ENCODE results near the gene CEP89.
"Not testable (repeated sequence)": the region's sequence is repeated elsewhere in the genome, so short reads cannot be mapped to it uniquely, and the experiment has no call there.

The CEP89 gene

DNA sequence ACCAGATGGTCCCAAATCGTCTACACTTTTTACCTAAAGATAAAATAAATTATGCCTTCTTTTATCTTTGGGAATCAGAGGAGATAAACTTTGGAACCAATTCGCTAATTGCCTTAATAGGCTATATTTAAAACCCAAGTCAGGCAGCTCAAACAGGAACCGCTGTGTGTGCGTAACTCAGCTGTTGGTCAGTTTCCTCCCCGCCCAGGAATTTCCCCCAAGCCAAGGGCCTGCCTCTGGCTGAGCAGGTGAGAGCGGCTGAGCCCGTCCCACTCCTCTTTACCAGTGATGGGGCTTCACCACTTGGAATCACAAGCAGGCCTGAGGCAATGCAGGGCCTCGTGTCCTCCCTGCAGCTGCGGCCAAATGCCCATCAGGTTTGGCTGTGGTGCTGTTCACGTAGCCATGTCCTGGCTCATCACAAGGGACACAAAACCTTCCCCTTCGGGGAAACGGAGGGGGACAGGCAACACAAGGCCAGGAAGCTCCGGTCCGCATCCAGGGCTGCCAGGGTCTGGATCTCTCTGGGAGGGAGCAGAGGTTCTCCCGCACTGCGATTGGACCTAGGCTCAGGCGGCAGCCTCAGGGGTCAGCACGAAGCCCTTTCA is 101.7 kb downstream of the CEP89 start:
- DNase-seq = no peak

GRCh38 chr19:32869369-32869965 is 102.3 kb downstream of the CEP89 start, which contains the start of gene SLC7A9:
Gene SLC7A9 (minus strand): TSS chr19:32869767. CDS start chr19:32868534, 1,233 bp downstream.
- no peak for DNase-seq

DNA sequence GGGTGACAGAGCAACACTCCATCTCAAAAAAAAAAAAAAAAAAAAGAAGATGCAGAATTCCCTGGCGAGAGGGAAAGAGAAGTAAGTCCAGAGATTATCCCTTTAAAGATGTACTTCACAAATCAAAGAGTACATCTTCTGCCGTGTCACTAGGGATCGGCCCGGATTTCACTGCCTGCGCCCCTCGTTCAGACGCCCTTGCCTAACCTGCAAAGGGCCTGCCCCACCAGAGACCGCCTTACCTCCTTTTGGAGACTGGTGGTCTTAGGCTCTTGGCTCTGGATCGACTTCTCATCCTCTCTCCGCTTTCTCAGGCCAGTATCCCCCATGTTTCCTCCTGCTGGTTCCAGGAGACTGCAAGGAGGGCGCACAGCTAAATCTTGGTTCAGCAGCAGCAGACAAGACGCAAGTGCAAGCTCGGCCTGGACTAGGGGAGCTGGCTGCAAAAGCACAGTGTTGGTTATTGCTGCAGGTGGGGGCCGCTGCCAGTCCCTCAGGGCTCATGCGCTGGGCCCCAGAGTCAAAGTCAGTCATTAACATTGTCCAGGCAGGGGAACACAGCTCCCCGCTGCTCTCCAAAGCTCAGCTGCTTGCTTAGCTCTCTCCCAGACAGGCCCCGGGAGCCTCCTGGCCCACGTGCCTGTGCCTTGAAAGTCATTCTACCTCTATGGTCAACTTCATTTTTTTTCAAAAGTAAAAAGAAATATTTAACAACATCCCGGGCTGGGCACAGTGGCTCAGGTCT is 103.4 kb downstream of the CEP89 start:
- no peak for DNase-seq

DNA sequence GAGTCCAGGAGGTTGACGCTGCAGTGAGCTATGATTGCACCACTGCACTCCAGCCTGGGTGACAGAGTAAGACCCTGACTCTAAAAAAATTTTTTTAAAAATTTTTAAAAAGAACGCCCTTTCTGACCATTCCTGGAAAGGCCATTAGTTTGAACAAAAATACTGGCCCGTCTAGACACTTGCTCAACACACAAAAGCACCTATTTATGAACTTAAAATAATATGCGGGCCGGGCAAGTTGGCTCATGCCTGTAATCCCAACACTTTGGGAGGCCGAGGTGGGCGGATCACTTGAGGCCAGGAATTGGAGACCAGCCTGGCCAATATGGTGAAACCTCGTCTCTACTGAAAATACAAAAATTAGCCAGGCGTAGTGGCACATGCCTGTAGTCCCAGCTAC is 104.3 kb downstream of the CEP89 start:
- DNase-seq = not testable (repeated sequence)

DNA sequence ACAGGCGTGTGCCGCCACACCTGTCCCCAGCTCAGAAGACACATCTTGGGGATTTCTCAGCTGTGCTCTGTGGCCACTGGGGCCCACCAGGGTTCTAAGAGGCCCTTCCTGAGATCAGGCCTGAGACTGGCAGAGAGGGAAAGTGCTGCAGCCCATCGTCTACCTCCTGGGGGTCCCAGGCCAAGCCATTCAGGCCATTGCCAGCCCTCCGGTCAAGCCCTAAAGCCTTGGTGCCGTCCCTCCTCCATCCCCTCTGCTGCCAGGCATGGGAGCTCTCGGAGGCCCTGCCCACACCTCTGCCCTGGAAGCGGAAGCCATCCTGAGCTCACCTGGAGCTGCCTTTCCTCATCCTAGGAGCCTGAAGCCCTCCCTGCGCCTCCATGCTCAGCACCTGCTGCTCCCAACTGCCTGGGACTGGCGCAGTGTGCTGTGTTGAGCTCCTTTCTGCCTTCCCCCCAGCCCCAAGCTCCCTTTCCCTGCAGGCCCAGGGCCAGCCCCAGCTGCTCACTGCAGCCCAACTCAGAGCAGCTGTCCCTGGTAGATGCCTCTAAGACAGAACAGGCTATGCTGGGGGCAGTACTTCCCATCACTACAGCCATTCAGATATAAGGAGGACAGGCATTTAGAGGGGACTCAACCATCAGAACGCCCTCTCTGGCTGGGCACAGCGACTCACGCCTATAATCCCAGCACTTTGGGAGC is 105.0 kb downstream of the CEP89 start:
- DNase-seq = no peak

- DNase-seq = no peak
Observed at GRCh38 chr19:32866061-32866460, 105.7 kb downstream of the CEP89 start.

- no peak for DNase-seq
Observed at GRCh38 chr19:32865326-32865725, 106.4 kb downstream of the CEP89 start.

GRCh38 chr19:32864318-32865007 is 107.3 kb downstream of the CEP89 start:
- no peak for DNase-seq

- no peak for DNase-seq
Observed at GRCh38 chr19:32863841-32864240, 107.9 kb downstream of the CEP89 start.

- no peak for DNase-seq
Observed at GRCh38 chr19:32863301-32863700, 108.5 kb downstream of the CEP89 start.

GRCh38 chr19:32862741-32863140 is 109.0 kb downstream of the CEP89 start:
- DNase-seq = no peak

DNA sequence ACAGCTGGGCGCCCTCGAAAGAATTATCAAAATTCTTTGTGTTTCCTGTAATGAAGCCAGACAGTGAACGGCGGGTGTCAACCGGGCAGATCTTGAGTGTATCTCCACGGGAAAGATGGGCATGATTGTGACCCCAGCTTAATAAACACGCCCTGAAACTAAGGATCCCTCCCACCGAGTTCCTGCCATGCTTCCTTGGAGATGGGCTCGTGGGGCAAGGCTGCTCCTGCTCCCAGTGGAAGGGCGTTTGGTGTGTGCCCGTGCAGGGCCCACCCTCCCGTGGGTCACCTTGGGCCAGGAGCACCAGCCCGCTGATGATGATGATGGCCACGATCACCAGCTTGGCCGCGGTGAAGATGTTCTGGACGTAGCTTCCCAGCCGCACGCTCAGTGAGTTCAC is 109.6 kb downstream of the CEP89 start:
- no peak for DNase-seq

GRCh38 chr19:32861596-32861995 is 110.2 kb downstream of the CEP89 start:
- no peak for DNase-seq

GRCh38 chr19:32859591-32859990 is 112.2 kb downstream of the CEP89 start:
- no peak for DNase-seq

DNA sequence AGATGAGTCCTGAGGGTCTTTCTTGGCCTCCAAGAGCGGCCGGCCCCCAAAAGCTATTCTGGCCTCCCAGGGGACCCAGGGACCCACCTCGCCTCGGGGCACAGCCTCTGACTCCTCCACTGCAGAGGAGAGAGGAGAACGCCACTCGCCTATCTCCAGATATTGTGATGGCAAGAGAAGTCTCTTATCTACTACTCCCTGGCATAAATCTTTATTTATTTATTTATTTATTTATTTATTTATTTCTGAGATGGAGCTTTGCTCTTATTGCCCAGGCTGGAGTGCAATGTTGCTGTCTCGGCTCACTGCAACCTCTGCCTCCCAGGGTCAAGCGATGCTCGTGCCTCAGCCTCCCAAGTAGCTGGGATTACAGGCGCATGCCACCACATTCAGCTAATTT is 113.2 kb downstream of the CEP89 start:
- DNase-seq = no peak

DNA sequence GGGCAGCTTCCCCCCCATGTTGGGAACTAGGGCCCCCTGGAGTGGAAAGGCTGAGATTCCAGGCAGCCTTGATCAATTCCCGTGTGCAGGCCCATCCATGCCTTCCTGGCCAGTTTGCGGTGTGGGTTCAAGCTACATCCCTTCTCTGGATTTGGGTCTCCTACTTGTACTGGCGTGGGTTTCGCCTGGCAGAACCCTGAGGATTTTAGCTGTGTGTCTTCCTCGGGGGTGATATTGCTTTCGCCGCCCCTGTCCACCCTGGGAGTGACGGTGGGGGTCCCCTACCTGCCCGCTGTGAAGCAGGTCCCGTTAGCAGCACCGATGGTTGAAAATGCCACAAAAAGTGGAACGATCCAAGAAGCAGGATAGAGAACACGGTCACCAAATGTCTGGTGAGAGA is 113.6 kb downstream of the CEP89 start:
- DNase-seq = no peak

- DNase-seq = no peak
Observed at GRCh38 chr19:32857584-32857983, 114.2 kb downstream of the CEP89 start.

GRCh38 chr19:32856818-32857217 is 114.9 kb downstream of the CEP89 start:
- DNase-seq = not testable (repeated sequence)

DNA sequence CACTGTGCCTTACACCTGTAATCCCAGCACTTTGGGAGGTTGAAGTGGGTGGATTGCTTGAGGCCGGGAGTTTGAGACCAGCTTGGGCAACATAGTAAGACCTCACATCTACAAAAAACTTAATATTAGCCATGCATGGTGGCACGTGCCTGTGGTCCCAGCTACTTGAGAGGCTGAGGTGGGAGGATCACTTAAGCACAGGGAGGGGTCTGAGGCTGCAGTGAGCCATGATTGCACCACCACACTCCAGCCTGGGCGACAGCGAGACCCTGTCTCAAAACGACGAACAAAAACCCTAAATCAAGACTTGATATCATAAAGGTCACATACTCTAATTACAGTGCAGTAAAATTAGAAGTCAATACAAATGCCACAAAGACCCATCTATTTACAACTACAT is 119.5 kb downstream of the CEP89 start:
- DNase-seq = no peak

DNA sequence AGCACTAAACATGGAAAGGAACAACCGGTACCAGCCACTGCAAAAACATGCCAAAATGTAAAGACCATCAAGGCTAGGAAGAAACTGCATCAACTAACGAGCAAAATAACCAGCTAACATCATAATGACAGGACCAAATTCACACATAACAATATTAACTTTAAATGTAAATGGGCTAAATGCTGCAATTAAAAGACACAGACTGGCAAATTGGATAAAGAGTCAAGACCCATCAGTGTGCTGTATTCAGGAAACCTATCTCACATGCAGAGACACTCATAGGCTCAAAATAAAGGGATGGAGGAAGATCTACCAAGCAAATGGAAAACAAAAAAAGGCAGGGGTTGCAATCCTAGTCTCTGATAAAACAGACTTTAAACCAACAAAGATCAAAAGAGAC is 123.7 kb downstream of the CEP89 start:
- DNase-seq = not testable (repeated sequence)

DNA sequence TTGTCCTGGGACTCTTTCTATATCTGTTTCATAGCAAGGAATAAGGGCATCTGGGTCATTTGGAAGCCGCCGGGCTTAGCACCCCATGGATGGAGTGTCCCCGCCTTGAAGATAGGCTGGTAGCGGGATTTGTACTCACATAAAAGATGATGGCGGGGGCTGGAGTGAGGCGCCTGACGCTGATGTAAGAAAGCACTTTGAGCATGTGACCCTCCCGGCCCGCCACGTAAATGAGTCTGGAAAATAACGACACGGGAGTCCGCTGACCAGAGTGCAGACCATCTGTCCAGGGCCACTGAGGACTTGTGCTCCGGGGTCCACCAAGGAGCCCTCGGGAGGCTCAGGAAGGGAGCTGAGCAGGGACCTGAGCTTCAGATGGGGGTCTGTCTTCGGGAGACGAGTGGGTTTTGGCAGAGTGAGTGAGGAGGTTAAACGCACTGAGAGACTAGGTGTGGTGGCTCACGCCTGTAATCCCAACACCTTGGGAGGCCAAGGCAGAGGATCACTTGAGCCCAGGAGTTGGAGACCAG is 128.0 kb downstream of the CEP89 start:
- no peak for DNase-seq
